ENCODE measurements around the gene LDHD. TPM values are rescaled to one million over a fixed set of nuclear protein-coding genes. Genes with fewer than 3 reads are reported as not detected.
"Not testable (repeated sequence)": the region's sequence is repeated elsewhere in the genome, so short reads cannot be mapped to it uniquely, and the experiment has no call there.

LDHD gene
- total RNA-seq, 1 donor from 2014 or later: 0.12 TPM

GRCh38 chr16:75093598-75094540, 22.7 kb downstream of the LDHD start:
- no peak for TF ChIP-seq CTCF (conservative IDR thresholded peaks at IDR 0.05; ENCODE audit: low read depth, low read length)
- no peak for DNase-seq (ENCODE audit: low read depth)
- no peak overlapping the region for H3K4me3 ChIP-seq (ENCODE audit: low read depth, low read length)

- DNase-seq (ENCODE audit: low read depth): no peak
- no peak for TF ChIP-seq CTCF (conservative IDR thresholded peaks at IDR 0.05; ENCODE audit: low read depth, low read length)
- H3K4me3 ChIP-seq (ENCODE audit: low read depth, low read length): no peak overlapping the region
Observed at GRCh38 chr16:75092777-75093176, 23.8 kb downstream of the LDHD start.

- not testable (repeated sequence) for DNase-seq (ENCODE audit: low read depth); H3K4me3 ChIP-seq (ENCODE audit: low read depth, low read length)
Observed at GRCh38 chr16:75091619-75092018, 25.0 kb downstream of the LDHD start.

GRCh38 chr16:75090899-75091298, 25.7 kb downstream of the LDHD start:
- not testable (repeated sequence) for DNase-seq (ENCODE audit: low read depth)

GRCh38 chr16:75089486-75090202, 26.9 kb downstream of the LDHD start:
- H3K4me3 ChIP-seq (ENCODE audit: low read depth, low read length): no peak overlapping the region
- TF ChIP-seq CTCF (conservative IDR thresholded peaks at IDR 0.05; ENCODE audit: low read depth, low read length): no peak
- DNase-seq (ENCODE audit: low read depth): no peak

More at GRCh38 chr16:75090899-75091298, 25.7 kb downstream of the LDHD start:
- H3K4me3 ChIP-seq (ENCODE audit: low read depth, low read length): not testable (repeated sequence)

GRCh38 chr16:75088934-75089333, 27.6 kb downstream of the LDHD start:
- no peak for TF ChIP-seq CTCF (conservative IDR thresholded peaks at IDR 0.05; ENCODE audit: low read depth, low read length)
- H3K4me3 ChIP-seq (ENCODE audit: low read depth, low read length): no peak overlapping the region
- no peak for DNase-seq (ENCODE audit: low read depth)

GRCh38 chr16:75088216-75088615, 28.4 kb downstream of the LDHD start:
- H3K4me3 ChIP-seq (ENCODE audit: low read depth, low read length): no peak overlapping the region
- TF ChIP-seq CTCF (conservative IDR thresholded peaks at IDR 0.05; ENCODE audit: low read depth, low read length): no peak
- no peak for DNase-seq (ENCODE audit: low read depth)

All from epithelial cell of proximal tubule (primary cell).